Esophagus mucosa (tissue), 1 donor: ENCODE data around the gene CFC1B. TPM values are rescaled to one million over a fixed set of nuclear protein-coding genes. Genes with fewer than 3 reads are reported as not detected.
"Not testable (repeated sequence)": the region's sequence is repeated elsewhere in the genome, so short reads cannot be mapped to it uniquely, and the experiment has no call there.

Experiments
- ATAC-seq: fragments of 200-7000 bp; cut with Tn5 transposase; one replicate; pipeline ENCODE4 v1.9.1; 2020
- total RNA-seq: library from RNA; stranded (reverse); gene quantifications from one replicate; pipeline ENCODE4 v1.2.4, GENCODE V29; 2023
- donor health status: DM: yes; HTN: yes; CAD: no.

Gene CFC1B
- total RNA-seq: not detected

DNA sequence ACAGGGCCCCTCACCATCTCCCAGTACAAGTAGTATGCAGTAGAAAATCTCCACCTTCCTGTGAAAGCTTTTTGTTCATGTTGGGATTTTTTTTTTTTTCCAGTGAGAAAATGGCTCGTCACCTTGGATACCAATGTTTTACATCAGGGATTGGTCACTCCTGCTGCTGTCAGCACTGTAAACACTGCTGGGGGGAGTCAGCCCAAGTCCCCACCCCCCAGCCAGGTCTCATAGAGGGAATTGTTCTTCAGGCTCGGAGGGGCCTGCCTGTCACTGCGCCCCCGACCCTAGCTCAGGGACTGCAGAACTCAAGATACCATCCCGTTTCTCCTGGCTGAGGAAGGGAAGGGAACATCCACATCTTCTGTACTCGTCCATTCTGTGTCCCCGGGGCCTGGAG lies at the start of gene CFC1B:
CFC1B (plus strand) TSS at position 231 of the 400 bp plus-strand sequence. CDS start 263 bp downstream, outside the sequence.
- not testable (repeated sequence) for ATAC-seq

- not testable (repeated sequence) for ATAC-seq
Measured at GRCh38 chr2:130491073-130491472, 29.9 kb upstream of the CFC1B start.

GRCh38 chr2:130509228-130509627 lies 11.8 kb upstream of the CFC1B start, which contains the start of gene POTEI:
Gene POTEI (minus strand): TSS chr2:130509328. CDS start chr2:130509235, 93 bp downstream.
- ATAC-seq: not testable (repeated sequence)

- ATAC-seq: not testable (repeated sequence)
Measured at GRCh38 chr2:130510807-130511746, 9.9 kb upstream of the CFC1B start.

DNA sequence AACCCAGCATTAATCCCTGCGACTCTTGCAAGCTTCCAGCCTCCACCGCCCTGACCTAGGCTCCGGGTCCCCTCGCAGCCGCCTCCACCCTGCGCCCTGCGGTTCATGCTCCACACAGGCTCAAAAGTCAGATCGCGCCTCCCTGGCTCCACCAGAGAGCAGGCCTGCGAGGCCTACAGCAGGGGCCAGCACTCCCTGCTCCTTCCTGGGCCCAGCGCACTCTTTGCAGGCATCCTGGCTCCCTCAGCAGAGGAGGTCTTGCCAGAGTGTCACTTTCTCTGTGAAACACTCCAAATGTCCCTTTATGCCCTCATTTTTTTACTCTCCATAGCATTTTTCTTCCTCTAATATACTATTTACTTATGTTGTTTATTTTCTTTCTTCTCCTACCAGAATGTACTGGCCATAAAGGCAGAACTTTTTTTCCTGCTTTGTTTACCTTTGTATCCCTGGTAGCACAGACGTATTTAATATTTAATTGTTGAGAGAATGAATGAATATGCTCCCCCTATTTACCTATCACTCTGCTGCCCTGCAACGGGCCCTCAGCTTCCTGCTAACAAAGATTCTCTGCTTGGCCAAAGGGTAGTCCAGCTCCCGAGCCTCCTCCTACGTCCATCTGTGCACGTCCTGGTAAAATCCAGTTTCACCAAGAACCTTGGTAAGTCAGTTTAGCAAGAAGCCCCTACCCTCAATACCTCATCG lies 9.1 kb upstream of the CFC1B start:
- ATAC-seq: not testable (repeated sequence)

GRCh38 chr2:130518516-130519106 lies 2.4 kb upstream of the CFC1B start:
- ATAC-seq: not testable (repeated sequence)

DNA sequence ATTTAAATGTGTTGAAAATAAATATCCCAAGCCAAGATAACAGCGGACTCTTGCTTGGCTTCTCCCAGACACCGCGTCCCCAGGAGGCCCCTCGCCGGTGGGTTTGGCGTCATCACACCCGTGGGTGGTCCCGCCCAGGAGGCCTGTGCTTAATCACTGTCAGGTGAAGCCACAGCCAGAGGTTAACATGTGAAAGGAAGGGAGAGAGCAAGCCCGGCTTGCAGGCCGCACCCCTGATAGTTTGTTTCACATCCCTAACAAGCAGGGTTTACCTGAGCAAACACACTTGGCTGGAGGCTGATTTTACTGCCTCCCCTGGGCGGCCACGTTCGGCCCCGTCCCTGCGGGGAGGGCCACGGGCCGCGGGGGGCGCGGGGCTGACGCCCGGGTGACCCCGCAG lies 1.4 kb downstream of the CFC1B start:
- not testable (repeated sequence) for ATAC-seq

DNA sequence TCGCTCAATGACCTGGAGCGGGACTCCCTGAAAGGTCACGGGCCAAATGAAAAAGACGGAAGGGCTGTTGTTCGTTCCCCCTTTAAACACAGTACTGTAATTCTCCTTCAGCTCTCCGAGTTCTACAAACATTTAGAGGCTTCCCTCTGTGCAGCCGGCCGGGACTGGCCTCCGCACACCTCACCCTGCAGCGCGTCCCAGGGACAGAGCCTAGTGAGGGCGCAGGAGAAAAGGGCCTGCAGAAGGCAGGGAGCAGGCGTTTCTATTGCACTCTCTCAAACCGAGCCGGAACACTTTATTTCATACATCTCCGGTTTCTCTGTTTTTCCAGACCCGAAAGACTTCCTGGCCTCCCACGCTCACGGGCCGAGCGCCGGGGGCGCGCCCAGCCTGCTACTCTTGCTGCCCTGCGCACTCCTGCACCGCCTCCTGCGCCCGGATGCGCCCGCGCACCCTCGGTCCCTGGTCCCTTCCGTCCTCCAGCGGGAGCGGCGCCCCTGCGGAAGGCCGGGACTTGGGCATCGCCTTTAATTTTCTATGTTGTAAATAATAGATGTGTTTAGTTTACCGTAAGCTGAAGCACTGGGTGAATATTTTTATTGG lies 6.4 kb downstream of the CFC1B start:
- not testable (repeated sequence) for ATAC-seq

DNA sequence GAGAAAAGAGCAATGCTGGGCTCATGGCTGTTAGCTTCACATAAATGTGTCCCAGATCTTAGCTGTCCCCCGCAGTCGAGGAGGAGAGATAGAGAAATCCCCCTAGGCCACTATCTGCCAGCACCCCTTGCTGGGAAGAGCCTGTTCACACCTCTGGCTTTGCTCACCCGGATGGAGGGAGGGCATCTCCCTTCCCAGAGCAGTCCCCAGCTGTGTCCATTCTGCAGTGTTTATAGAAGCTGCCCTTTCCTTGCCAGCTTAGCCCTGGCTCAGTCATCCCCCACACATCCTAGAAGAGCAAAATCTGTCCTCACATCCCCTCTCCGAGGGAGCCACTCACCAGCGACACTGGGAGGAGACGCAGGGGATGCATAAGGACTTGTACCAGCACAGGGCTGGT lies 8.5 kb downstream of the CFC1B start:
- not testable (repeated sequence) for ATAC-seq

DNA sequence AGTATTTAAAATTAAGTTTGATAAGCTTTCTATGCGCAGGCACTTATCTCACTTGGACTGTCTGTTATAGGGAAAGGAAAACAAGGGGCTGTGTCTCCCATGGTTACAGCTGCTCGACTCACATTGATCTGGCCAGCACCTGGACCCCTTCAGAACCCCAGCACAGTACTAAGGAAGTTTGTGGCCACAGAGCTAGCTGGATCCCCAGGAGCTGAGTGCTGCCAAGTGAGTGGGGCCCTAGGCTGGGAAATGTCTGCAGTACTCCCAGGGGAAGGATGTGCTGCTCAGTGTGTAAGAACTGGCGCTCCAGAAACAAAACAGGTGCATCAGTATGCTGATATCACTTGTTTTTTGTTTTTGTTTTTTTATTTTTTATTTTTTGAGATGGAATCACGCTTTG lies 9.2 kb downstream of the CFC1B start:
- not testable (repeated sequence) for ATAC-seq

GRCh38 chr2:130531225-130531624 lies 10.2 kb downstream of the CFC1B start:
- not testable (repeated sequence) for ATAC-seq

DNA sequence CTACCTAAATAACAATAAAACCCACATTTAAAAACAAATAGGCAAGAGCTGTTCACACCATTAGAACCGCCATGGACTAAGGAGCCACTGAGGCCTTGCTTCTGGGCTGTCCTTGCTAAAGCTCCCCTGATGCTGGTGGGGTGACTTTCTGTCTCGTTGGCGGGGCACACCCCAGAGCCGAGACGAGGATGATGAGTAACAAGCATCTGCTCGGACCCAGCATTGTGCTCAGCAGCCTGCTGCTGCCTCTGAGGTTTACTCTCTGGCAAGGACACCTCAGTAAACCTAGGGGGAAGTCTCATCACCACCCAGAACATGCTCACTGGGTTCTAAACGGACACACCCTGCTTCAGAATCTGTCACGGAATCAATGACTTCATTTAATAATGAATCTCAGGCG lies 10.7 kb downstream of the CFC1B start:
- ATAC-seq: not testable (repeated sequence)

DNA sequence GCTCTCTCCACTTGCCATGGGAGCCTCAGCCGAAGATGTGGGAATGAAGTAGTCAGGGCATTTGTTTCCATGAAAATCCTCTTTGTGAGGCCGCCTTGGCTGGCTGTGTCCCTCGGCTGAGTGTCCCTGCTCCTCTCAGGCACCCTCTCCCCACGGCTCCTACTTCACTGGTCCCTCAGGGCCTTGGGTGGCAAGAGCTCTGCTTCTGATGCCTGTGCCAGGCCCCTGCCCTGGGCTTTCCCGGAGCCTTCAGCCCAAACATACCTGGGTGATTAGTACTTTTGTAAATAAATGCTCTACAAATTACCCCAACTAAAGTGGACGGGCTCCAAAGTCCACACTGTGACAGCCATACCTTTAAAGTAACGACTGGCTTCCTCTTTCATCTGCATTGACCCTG lies 15.6 kb downstream of the CFC1B start:
- ATAC-seq: not testable (repeated sequence)

GRCh38 chr2:130538271-130538670 lies 17.2 kb downstream of the CFC1B start:
- ATAC-seq: not testable (repeated sequence)

DNA sequence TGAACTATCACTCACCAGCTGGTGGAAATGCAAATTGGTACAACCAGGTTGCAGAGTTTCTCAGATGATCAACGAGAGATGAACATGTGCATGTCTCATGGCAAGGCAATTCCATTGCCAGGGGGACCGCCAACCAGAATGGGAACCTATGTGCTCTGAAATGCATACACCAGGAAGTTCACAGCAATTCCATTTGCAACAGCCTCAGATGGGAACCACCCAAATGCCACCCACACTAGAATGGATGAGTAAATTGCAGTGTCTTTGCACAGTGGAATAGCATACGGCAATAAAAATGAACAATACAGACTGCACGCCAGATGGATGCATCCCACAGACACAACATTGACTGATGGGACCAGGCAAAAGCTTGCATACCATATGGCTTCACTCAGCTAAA lies 21.8 kb downstream of the CFC1B start:
- ATAC-seq: not testable (repeated sequence)

- not testable (repeated sequence) for ATAC-seq
Measured at GRCh38 chr2:130543785-130544528, 22.9 kb downstream of the CFC1B start.

DNA sequence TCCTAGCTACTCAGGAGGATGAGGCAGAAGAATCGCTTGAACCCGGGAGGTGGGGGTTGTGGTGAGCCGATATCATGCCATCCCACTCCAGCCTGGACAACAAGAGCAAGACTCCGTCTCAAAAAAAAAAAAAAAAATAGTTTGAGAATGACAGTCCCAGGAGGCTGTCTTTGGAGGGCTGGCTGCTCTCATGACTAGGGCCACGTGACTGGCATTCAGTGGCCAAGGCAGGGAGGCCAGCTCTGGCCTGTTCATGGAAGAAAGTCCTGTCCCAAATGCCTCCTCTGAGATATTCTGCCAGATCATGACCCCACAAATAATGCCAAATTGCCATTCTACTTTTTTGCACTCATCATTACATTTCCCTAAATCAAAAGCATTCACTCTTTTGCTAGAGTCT lies 24.0 kb downstream of the CFC1B start:
- not testable (repeated sequence) for ATAC-seq

DNA sequence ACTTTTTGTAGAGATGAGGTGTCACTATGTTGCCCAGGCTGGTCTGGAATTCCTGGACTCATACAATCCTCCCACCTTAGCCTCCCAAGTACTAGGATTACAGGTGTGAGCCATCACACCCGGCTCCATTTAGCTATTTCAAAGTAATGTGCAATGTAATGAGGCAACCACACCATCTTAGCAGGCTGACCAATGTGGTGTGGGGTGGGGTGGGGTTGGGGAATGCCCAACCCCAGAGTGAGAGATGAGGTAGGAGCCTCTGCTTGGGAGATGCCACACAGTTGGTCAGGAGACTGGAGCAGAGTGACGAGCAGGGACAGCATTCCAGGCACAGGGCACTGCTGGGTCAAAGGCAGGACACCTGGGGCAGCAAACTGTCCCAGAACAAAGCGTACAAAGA lies 27.4 kb downstream of the CFC1B start:
- ATAC-seq: not testable (repeated sequence)

- ATAC-seq: not testable (repeated sequence)
Measured at GRCh38 chr2:130549475-130549874, 28.5 kb downstream of the CFC1B start.

GRCh38 chr2:130554178-130554577 lies 33.2 kb downstream of the CFC1B start:
- not testable (repeated sequence) for ATAC-seq

DNA sequence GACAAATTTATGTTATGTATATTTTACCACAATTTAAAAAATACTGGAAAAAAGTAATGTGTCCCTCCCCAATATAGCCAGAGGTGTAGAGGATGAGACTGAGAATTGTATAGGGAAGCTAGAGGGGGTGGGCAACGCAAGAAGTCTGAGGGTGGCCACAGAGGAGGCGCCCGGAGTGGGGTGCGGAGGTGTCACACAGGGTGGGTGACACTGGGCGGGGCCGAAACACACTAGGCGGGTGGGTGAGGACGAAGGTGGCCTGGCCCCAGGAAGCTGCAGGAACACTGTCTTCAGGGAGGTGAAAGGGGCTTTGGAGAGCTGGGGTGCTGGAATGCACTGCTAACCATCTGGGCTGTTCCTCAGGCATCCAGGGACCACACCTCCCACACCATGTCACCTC lies 35.4 kb downstream of the CFC1B start:
- not testable (repeated sequence) for ATAC-seq

DNA sequence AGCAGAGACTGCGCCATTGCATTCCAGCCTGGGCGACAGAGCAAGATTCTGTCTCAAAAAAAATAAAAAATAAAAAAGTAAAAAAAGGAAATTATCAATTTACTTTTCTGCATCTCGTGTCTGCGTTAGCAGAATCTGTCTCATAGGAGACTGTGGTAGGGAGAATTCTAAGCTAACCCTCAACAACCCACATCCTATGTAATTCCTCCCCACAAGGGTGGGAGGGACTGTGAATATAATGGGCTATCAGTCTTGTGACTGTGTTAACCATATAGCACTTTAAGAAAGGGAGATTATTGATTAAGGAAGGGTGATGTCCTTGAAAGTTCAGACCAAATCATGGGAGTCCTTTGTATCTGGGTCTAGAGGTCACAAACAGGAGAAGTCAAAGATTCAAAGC lies 45.1 kb downstream of the CFC1B start:
- ATAC-seq: not testable (repeated sequence)
